Liver (tissue), 9 donors: ENCODE results near the gene SDR39U1. TPM values are rescaled to one million over a fixed set of nuclear protein-coding genes. Genes with fewer than 3 reads are reported as not detected.

Experiments used
- DNase-seq: peaks from one replicate; pipeline ENCODE4 v3.0.0-alpha.2; 2017; ENCODE audit warnings: low spot score
- H3K27ac ChIP-seq, 2 donors: one replicate each; pipeline ENCODE4 v1.7.0; 2013; ENCODE audit warnings: inconsistent platforms in 2 of 2, low read length in 2 of 2, control low read depth in 1 of 2, low read depth in 1 of 2, mild to moderate bottlenecking in 1 of 2
- H3K27me3 ChIP-seq, 4 donors: one replicate each; pipeline versions ENCODE4 v1.6.1 to v1.7.0; 2013; ENCODE audit warnings: low read length in 3 of 4, inconsistent platforms in 1 of 4, mild to moderate bottlenecking in 1 of 4, moderate library complexity in 1 of 4; ENCODE audit not compliant: control insufficient read depth in 4 of 4, insufficient read depth in 4 of 4
- H3K36me3 ChIP-seq, 4 donors: one replicate each; pipeline versions ENCODE4 v1.6.1 to v1.7.0; 2013; ENCODE audit warnings: low read length in 3 of 4, mild to moderate bottlenecking in 3 of 4, low read depth in 1 of 4, moderate library complexity in 1 of 4; ENCODE audit not compliant: control insufficient read depth in 4 of 4, insufficient read depth in 3 of 4
- H3K4me1 ChIP-seq, 4 donors: one replicate each; pipeline versions ENCODE4 v1.6.1 to v1.7.0; 2013; ENCODE audit warnings: low read length in 3 of 4, mild to moderate bottlenecking in 3 of 4, moderate library complexity in 1 of 4; ENCODE audit not compliant: control insufficient read depth in 4 of 4, insufficient read depth in 4 of 4
- H3K4me3 ChIP-seq, 3 donors: one replicate each; pipeline versions ENCODE4 v1.6.1 to v1.7.0; 2013; ENCODE audit warnings: low read length in 3 of 3, control low read depth in 1 of 3, low read depth in 1 of 3, mild to moderate bottlenecking in 1 of 3
- H3K9ac ChIP-seq, 2 donors: one replicate each; pipeline ENCODE4 v1.7.0; 2013; ENCODE audit warnings: low read length in 2 of 2, mild to moderate bottlenecking in 2 of 2, moderate library complexity in 2 of 2, control low read depth in 1 of 2, low read depth in 1 of 2
- H3K9me3 ChIP-seq, 4 donors: one replicate each; pipeline versions ENCODE4 v1.6.1 to v1.7.0; 2013; ENCODE audit warnings: low read length in 3 of 4; ENCODE audit not compliant: control insufficient read depth in 4 of 4
- CTCF ChIP-seq: fragments of 150-350 bp; IDR thresholded peaks from 2 replicates; pipeline ENCODE4 v1.5.1; 2017; ENCODE audit warnings: improper control_type of control experiment, low read depth, low read length; ENCODE audit not compliant: missing input control
- FOXA1 ChIP-seq: IDR thresholded peaks from 2 replicates; pipeline ENCODE4 v1.6.1; 2016; ENCODE audit warnings: antibody characterized with exemption
- FOXA2 ChIP-seq: IDR thresholded peaks from 2 replicates; pipeline ENCODE4 v1.6.1; 2016; ENCODE audit warnings: antibody characterized with exemption
- JUND ChIP-seq, 2 donors: IDR thresholded peaks; 2 replicates each; pipeline ENCODE4 v1.6.1; 2016; ENCODE audit warnings: antibody characterized with exemption in 2 of 2
- MAX ChIP-seq: IDR thresholded peaks from 2 replicates; pipeline ENCODE4 v1.6.1; 2016; ENCODE audit warnings: antibody characterized with exemption
- RAD21 ChIP-seq, 2 donors: IDR thresholded peaks; 2 replicates each; pipeline ENCODE4 v1.6.1; 2016; ENCODE audit warnings: antibody characterized with exemption in 2 of 2, mild to moderate bottlenecking in 2 of 2
- REST ChIP-seq: IDR thresholded peaks from 2 replicates; pipeline ENCODE4 v1.6.1; 2016; ENCODE audit warnings: antibody characterized with exemption, mild to moderate bottlenecking
- RXRA ChIP-seq, 2 donors: IDR thresholded peaks; 2 replicates each; pipeline ENCODE4 v1.6.1; 2017 to 2018; ENCODE audit warnings: antibody characterized with exemption in 2 of 2, mild to moderate bottlenecking in 1 of 2
- SP1 ChIP-seq: IDR thresholded peaks from 2 replicates; pipeline ENCODE4 v1.6.1; 2018; ENCODE audit warnings: antibody characterized with exemption, mild to moderate bottlenecking
- TAF1 ChIP-seq: conservative IDR thresholded peaks from 2 replicates; pipeline ENCODE4 v1.6.1; 2016; ENCODE audit warnings: antibody characterized with exemption, mild to moderate bottlenecking
- YY1 ChIP-seq: IDR thresholded peaks from 2 replicates; pipeline ENCODE4 v1.6.1; 2016; ENCODE audit warnings: antibody characterized with exemption, mild to moderate bottlenecking
- WGBS: extraction: QIAGEN DNeasy Blood & Tissue Kit; methylation state at CpG from one replicate; pipeline ENCODE4 v1.1.7; 2013; 5-methylcytosine and 5-hydroxymethylcytosine counted together
- polyA plus RNA-seq, 2 donors: library from polyadenylated mRNA; stranded (reverse) in 1 of 2; unstranded in 1 of 2; fragments of 200-250 nt in 1 of 2; fragments of >200 nt in 1 of 2; fragmentation: Nextera tagmentation in 1 of 2; extraction: Ambion mirVana in 1 of 2; gene quantifications; one replicate each; pipeline versions ENCODE4 v1.2.1 to v1.2.3, GENCODE V29; 2013 to 2015
- total RNA-seq, 2 donors: library from RNA; depleted of rRNA; stranded (reverse); fragments of >200 nt; gene quantifications; one replicate each; pipeline ENCODE4 v1.2.3, GENCODE V29; 2014
- donor health status: healthy.
- donor health status: healthy.
- donor health status: healthy.
- donor health status: healthy.
- donor health status: healthy.

Gene SDR39U1
- total and polyA plus RNA-seq, 4 donors: 10.8 to 50.4 (median 25.9) TPM

- no peak for DNase-seq
- no peak overlapping the region for H3K4me3 ChIP-seq
- no peak overlapping the region for H3K9ac ChIP-seq
- WGBS: 76% methylated on average over 6 of the region's 6 CpGs
- H3K9me3 ChIP-seq: no peaks in the 10 kb centered on the region
- no peak for TF ChIP-seq FOXA2
- no peak for TF ChIP-seq YY1
- no peak for TF ChIP-seq SP1
- no peak for TF ChIP-seq JUND (IDR thresholded peaks at IDR 0.05)
- no peaks in the 10 kb centered on the region for H3K27me3 ChIP-seq
- no peaks in the 10 kb centered on the region for H3K36me3 ChIP-seq
- H3K4me1 ChIP-seq: peaks cover 3 to 30% (median 20%) of the 10 kb centered on the region in 4 donors
- H3K27ac ChIP-seq: no peak overlapping the region
Measured at GRCh38 chr14:24397639-24398292, 44.8 kb downstream of the SDR39U1 start.

GRCh38 chr14:24395609-24396582 lies 46.7 kb downstream of the SDR39U1 start:
- WGBS: 85% methylated on average over 8 of the region's 8 CpGs
- no peaks in the 10 kb centered on the region for H3K9me3 ChIP-seq
- no peaks in the 10 kb centered on the region for H3K36me3 ChIP-seq
- H3K27me3 ChIP-seq: no peaks in the 10 kb centered on the region
- TF ChIP-seq JUND (IDR thresholded peaks at IDR 0.05) (no peak), RAD21 (IDR thresholded peaks at IDR 0.05) (no peak), TAF1 (no peak), SP1 (no peak), RXRA (IDR thresholded peaks at IDR 0.05) (no peak), CTCF (no peak), REST (no peak), YY1 (no peak), MAX (no peak), FOXA1 (no peak)
- H3K4me3 ChIP-seq: no peak overlapping the region
- DNase-seq: no peak
- no peak overlapping the region for H3K9ac ChIP-seq
- H3K4me1 ChIP-seq: peaks cover 3 to 24% (median 17%) of the 10 kb centered on the region in 4 donors
- H3K27ac ChIP-seq: no peak overlapping the region
